UCSD-AML1 (cell line): ENCODE data around the gene ANKUB1.

Experiments
- DNase-seq: peaks from one replicate; lab custom pipeline; 2025; ENCODE audit not compliant: unreplicated experiment; lab: John Stamatoyannopoulos, UW

ANKUB1 gene

GRCh38 chr3:149713730-149714654 lies 78.4 kb downstream of the ANKUB1 start:
- DNase-seq = no peak
